Upper lobe of left lung (tissue), 4 donors: ENCODE data around the gene KRTAP4-9.

Source experiments
- CTCF ChIP-seq, 6 experiments: fragments of 450-650 bp in 4 of 6; fragments of 200-600 bp in 2 of 6; sonication (generic) in 2 of 6; IDR thresholded peaks; one replicate each; pipeline ENCODE4 v1.5.1; 2016 to 2019; ENCODE audit warnings: antibody characterized with exemption in 6 of 6
- POLR2A ChIP-seq, 4 donors: fragments of 450-650 bp; IDR thresholded peaks; one replicate each; pipeline ENCODE4 v1.5.1; 2016 to 2017; ENCODE audit warnings: antibody characterized with exemption in 4 of 4, mild to moderate bottlenecking in 2 of 4

GRCh38 chr17:41098481-41098880 lies 6.7 kb upstream of the KRTAP4-9 start:
- no peak for TF ChIP-seq CTCF (IDR thresholded peaks at IDR 0.05)
- no peak for TF ChIP-seq POLR2A (IDR thresholded peaks at IDR 0.05)
